GM12892 (cell line): ENCODE results near the gene SLC35F1.

Experiments used
- DNase-seq: peaks from one replicate; pipeline ENCODE4 v3.0.0; 2011; ENCODE audit not compliant: insufficient read length
- FAIRE-seq: peaks from 2 replicates; lab custom pipeline; 2011; peaks lifted over from hg19 to GRCh38; lab: Jason Lieb, UNC
- POLR2A ChIP-seq: IDR thresholded peaks from 2 replicates; pipeline ENCODE4 v1.6.1; 2011; ENCODE audit warnings: low read depth, low read length, control low read depth
- POLR2AphosphoS5 ChIP-seq: IDR thresholded peaks from 2 replicates; pipeline ENCODE4 v1.6.1; 2011; ENCODE audit warnings: low read depth, low read length, control low read depth
- TAF1 ChIP-seq: IDR thresholded peaks from 2 replicates; pipeline ENCODE4 v1.6.1; 2011; ENCODE audit warnings: low read depth, mild to moderate bottlenecking, control low read depth, low read length, borderline replicate concordance

Gene SLC35F1

DNA sequence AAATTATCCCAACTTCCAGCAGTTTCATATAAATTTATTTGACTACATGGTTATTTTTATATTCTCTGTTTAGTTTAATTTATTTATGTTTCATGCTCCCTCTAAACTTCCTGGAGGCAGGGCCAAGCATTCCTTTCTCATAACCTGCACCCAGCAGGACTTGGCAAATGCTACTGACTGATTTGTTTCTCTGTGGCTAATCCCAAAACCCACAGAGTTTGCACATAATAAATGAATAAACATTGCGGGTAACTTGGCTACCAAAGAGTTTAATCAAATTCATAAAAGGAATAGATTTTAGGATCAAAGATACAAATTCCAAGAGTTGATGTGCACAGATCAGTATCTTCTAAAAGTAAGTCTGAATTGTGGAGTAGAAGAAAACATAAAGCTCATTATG lies 239.5 kb downstream of the SLC35F1 start:
- FAIRE-seq, result no peak

DNA sequence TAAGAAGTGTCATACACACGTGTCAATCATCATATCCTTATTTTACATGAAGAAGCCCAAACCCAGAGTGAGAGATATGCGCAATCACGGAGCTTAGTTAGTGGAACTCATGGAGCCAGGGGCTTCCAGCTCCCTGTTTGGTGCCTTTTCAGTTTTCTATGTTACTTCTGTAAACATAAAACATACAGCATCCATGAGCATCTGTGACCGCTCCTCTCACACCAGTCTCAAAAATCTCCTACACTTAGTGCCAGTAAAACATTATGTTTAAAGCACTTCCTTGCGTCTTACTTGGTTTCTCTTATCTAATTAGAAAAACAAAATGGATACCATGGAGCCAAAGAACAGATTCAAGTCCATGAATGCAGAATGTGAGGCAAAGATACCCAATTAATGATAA lies 240.4 kb downstream of the SLC35F1 start:
- TF ChIP-seq TAF1 (no peak), POLR2AphosphoS5 (no peak), POLR2A (no peak)
- no peak for DNase-seq
- FAIRE-seq, result no peak

More for the DNA sequence above, 239.5 kb downstream of the SLC35F1 start:
- DNase-seq, result no peak
- TF ChIP-seq POLR2AphosphoS5, result no peak
- no peak for TF ChIP-seq TAF1
- no peak for TF ChIP-seq POLR2A

- FAIRE-seq, result no peak
- DNase-seq, result no peak
- TF ChIP-seq TAF1 (no peak), POLR2A (no peak), POLR2AphosphoS5 (no peak)
These were observed 241.5 kb downstream of the SLC35F1 start for GRCh38 chr6:118148561-118148960.

DNA sequence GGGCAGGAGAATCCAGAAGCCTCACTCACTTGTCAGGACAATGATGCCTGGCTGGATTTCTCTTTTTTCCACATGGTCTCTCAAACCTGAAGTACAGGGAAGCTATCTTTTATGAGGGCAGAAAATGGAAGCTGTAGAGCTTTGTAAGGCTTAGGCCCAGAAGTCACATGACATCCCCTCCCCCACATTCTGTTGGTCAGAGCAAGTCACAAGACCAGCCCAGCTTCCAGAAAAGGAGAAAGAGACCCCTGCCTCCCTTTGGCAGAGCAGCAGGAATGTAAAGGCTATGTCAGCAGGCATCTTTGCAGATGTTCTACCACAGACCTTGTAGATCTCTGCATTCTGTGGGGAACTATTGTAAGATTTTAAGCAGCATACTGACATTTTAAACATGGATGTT lies 245.5 kb downstream of the SLC35F1 start:
- no peak for DNase-seq
- TF ChIP-seq TAF1 (no peak), POLR2A (no peak)
- FAIRE-seq, result no peak

DNA sequence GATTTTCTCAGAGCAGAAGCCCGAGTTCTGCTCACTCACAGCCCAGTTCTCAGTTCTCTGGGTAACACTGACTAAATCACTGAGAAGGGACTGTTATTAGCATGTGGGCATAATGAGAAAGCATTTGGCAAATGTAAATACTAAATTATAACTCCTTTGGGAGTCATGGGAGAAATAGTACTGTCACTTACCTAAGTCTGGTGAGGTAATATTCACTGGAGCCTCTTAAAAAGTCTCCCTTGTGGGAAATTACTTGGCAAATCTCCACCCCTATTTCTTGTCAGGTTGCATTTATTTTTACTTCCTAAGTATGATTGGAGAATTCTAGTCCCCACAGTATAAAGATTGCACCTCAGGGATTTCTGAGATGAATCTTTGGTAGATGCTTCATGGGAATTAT lies 254.3 kb downstream of the SLC35F1 start:
- TF ChIP-seq POLR2A, result no peak
- FAIRE-seq, result no peak

GRCh38 chr6:118163542-118163941 lies 256.5 kb downstream of the SLC35F1 start:
- FAIRE-seq (no peak), DNase-seq (no peak)
- TF ChIP-seq TAF1 (no peak), POLR2AphosphoS5 (no peak), POLR2A (no peak)

More for the DNA sequence above, 254.3 kb downstream of the SLC35F1 start:
- no peak for DNase-seq

- TF ChIP-seq POLR2A (no peak), POLR2AphosphoS5 (no peak), TAF1 (no peak)
- FAIRE-seq, result no peak
- DNase-seq, result no peak
These were observed 258.4 kb downstream of the SLC35F1 start for GRCh38 chr6:118165500-118165899.

DNA sequence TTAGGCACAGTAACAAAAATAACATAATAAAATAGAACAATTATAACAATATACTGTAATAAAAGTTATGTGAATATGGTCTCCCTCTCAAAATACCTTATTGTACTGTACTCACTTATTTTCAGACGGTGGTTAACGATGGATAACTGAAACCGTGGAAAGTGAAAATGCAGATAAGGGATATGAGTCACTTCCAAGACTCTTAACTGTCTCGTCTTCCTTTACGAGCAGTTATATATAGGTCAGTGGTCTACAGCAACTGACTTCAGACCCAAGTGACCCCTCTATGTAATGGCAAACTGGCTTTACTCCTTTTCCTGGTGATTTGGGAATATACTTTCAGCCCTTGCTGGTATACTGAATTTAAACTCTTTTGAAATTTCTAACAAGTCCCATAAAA lies 261.4 kb downstream of the SLC35F1 start:
- no peak for FAIRE-seq
- no peak for DNase-seq
- TF ChIP-seq POLR2A, result no peak
- no peak for TF ChIP-seq POLR2AphosphoS5
- TF ChIP-seq TAF1, result no peak

DNA sequence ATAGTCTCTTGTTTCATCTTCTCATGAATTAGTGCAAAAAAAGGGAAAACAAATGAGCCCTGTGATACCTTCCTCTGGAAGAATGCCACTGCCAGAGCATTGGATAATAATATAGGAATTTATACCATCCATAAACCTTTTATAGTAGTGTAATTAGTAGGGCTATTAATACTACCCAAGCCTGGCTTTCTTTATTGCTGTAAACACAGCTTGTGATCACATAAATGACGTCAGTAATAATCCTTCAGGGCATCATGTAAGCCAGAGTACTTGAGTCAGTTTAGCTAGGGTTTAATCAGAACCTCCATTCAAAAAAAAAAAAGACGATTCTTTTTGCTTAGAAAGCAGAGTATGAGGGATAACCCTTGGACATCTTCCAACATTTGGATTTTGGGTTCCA lies 264.8 kb downstream of the SLC35F1 start:
- FAIRE-seq (no peak), DNase-seq (no peak)
- TF ChIP-seq TAF1 (no peak), POLR2AphosphoS5 (no peak), POLR2A (no peak)

DNA sequence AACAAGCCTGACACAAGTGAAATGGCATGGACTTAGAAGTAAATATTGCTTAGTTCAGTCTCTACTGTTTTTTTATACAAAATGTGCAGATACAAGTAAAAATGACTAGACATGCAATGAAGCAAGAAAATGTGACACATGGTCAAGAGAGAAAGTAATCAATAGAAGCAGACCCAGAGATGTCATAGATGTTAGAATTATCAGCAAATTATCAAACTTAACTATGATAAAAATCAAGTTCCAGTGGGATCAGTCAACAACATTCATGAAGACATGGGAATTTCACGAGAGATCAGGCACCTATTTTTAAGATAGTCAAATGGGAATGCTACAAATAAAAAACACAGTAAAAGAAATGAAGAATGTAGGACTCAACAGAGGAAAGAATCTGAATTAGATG lies 267.0 kb downstream of the SLC35F1 start:
- DNase-seq (no peak), FAIRE-seq (no peak)
- no peak for TF ChIP-seq POLR2A
- no peak for TF ChIP-seq TAF1
- TF ChIP-seq POLR2AphosphoS5, result no peak

GRCh38 chr6:118177720-118178119 lies 270.7 kb downstream of the SLC35F1 start:
- no peak for DNase-seq
- FAIRE-seq, result no peak

DNA sequence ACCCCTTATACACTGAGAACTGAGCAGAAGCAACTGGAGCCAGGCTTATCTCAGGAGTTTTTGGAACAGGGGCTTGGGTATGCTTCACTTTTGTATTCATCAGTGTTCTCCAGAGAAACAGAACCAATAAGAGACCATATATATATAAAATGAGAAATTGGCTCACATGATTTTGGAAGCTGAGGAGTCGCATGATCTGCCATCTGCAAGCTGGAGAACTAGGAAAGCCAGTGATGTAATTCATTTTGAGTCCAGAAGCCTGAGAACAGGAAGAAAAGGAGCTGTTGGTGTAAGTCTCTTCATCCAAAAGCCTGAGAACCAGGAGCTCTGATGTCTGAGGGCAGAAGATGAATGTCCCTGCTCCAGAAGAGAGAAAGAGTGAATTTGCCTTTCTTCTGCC lies 272.0 kb downstream of the SLC35F1 start:
- DNase-seq (no peak), FAIRE-seq (no peak)
- TF ChIP-seq POLR2AphosphoS5 (no peak), TAF1 (no peak), POLR2A (no peak)

More at GRCh38 chr6:118177720-118178119, 270.7 kb downstream of the SLC35F1 start:
- TF ChIP-seq POLR2AphosphoS5 (no peak), TAF1 (no peak), POLR2A (no peak)
